HepG2 (cell line): ENCODE results near the gene WNT5B. TPM values are rescaled to one million over a fixed set of nuclear protein-coding genes. Genes with fewer than 3 reads are reported as not detected.

ENCODE experiments used
- ATAC-seq: fragments of 200-7000 bp; cut with Tn5 transposase; 3 replicates; pipeline ENCODE4 v1.9.1; 2020; ENCODE audit warnings: mild to moderate bottlenecking, moderate library complexity
- BruUV-seq: library from RNA; stranded (reverse); fragments of 400-500 nt; replicated peaks from 2 replicates; lab custom pipeline; 2021; lab: Mats Ljungman, UMichigan
- CTCF ChIA-PET: fragments of 300-600 bp; formaldehyde crosslinking; extraction: SDS; loops from one replicate; lab custom pipeline; 2021; ENCODE audit warnings: low total read pairs, inconsistent platforms, low intra/inter-chr PET ratio; lab: Yijun Ruan, JAX
- POLR2A ChIA-PET: fragments of 350-600 bp; sonication (Branson Sonifier 250); formaldehyde crosslinking; loops from one replicate; lab custom pipeline; 2020; ENCODE audit warnings: antibody characterized with exemption, inconsistent platforms; lab: Yijun Ruan, JAX
- DNase-seq: peaks from one replicate; pipeline ENCODE4 v3.0.0-alpha.2; 2015; ENCODE audit warnings: low spot score
- FAIRE-seq: peaks from 3 replicates; lab custom pipeline; 2011; peaks lifted over from hg19 to GRCh38; lab: Jason Lieb, UNC
- H2AFZ ChIP-seq: one replicate; pipeline ENCODE4 v1.6.1; 2011; ENCODE audit warnings: low read length, inconsistent platforms
- H3K27ac ChIP-seq: fragments of 300-600 bp; 3 replicates; pipeline ENCODE4 v1.8.0; 2011; ENCODE audit warnings: mixed run types, mild to moderate bottlenecking, mixed read lengths, low read length, inconsistent platforms; ENCODE audit not compliant: insufficient read depth; ENCODE audit errors: extremely low read length
- H3K27me3 ChIP-seq, 2 experiments: fragments of 200-600 bp in 1 of 2; 2 replicates in 1 of 2; 3 replicates in 1 of 2; pipeline versions ENCODE4 v1.6.0 to v1.8.0; 2011; ENCODE audit warnings: low read length in 2 of 2, mild to moderate bottlenecking in 2 of 2, moderate library complexity in 2 of 2, inconsistent platforms in 1 of 2; ENCODE audit not compliant: insufficient read depth in 2 of 2, control insufficient read depth in 1 of 2
- H3K36me3 ChIP-seq, 2 experiments: fragments of 200-600 bp in 1 of 2; replicated peaks in 1 of 2; 2 replicates in 1 of 2; 3 replicates in 1 of 2; pipeline versions ENCODE4 v1.5.1 to v1.8.0; 2011; ENCODE audit warnings: low read length in 2 of 2, inconsistent platforms in 1 of 2; ENCODE audit not compliant: insufficient read depth in 2 of 2, control insufficient read depth in 1 of 2
- H3K4me1 ChIP-seq: 2 replicates; pipeline ENCODE4 v1.5.1; 2012; ENCODE audit warnings: low read length, inconsistent platforms; ENCODE audit not compliant: insufficient read depth
- H3K4me2 ChIP-seq: 2 replicates; pipeline ENCODE4 v1.6.0; 2011; ENCODE audit warnings: low read depth, low read length, inconsistent platforms
- H3K4me3 ChIP-seq, 3 experiments: fragments of 200-600 bp in 1 of 3; sonication (generic), shearing (Covaris generic) in 1 of 3; replicated peaks in 1 of 3; 2 replicates each; pipeline ENCODE4 v1.5.1; 2011 to 2016; ENCODE audit warnings: low read length in 3 of 3, inconsistent platforms in 2 of 3, low read depth in 2 of 3, mild to moderate bottlenecking in 2 of 3, control low read depth in 1 of 3, mixed read lengths in 1 of 3; ENCODE audit not compliant: insufficient read depth in 1 of 3
- H3K79me2 ChIP-seq: one replicate; pipeline ENCODE4 v1.6.1; 2011; ENCODE audit warnings: low read length, inconsistent platforms; ENCODE audit not compliant: insufficient read depth
- H3K9ac ChIP-seq: 2 replicates; pipeline ENCODE4 v1.6.0; 2011; ENCODE audit warnings: mild to moderate bottlenecking, low read depth, low read length, inconsistent platforms; ENCODE audit not compliant: insufficient read depth
- H3K9me3 ChIP-seq: 2 replicates; pipeline ENCODE4 v1.5.1; 2012; ENCODE audit warnings: mild to moderate bottlenecking, low read length
- H4K20me1 ChIP-seq: 2 replicates; pipeline ENCODE4 v1.6.0; 2011; ENCODE audit warnings: inconsistent platforms, mild to moderate bottlenecking, low read length, moderate library complexity; ENCODE audit not compliant: insufficient read depth
- CEBPB ChIP-seq: IDR thresholded peaks from 2 replicates; pipeline ENCODE4 v1.6.1; 2011; ENCODE audit warnings: low read depth, low read length, improper control_type of control experiment, borderline replicate concordance
- CEBPG ChIP-seq: IDR thresholded peaks from 2 replicates; pipeline ENCODE4 v1.6.1; 2016
- IRF2 ChIP-seq: IDR thresholded peaks from 2 replicates; pipeline ENCODE4 v1.6.1; 2018; ENCODE audit warnings: missing genetic modification reagents, missing compliant biosample characterization
- RAD21 ChIP-seq: fragments of 450-650 bp; formaldehyde crosslinking; IDR thresholded peaks from 2 replicates; pipeline ENCODE4 v1.5.0; 2020; ENCODE audit warnings: mild to moderate bottlenecking
- SMC3 ChIP-seq: IDR thresholded peaks from 2 replicates; pipeline ENCODE4 v1.6.1; 2011; ENCODE audit warnings: low read length, improper control_type of control experiment
- STAG1 ChIP-seq: sonication (generic); formaldehyde crosslinking; IDR thresholded peaks from 2 replicates; pipeline ENCODE4 v1.4.0; 2020; ENCODE audit warnings: missing genetic modification reagents
- SYNCRIP ChIP-seq: fragments of 200-400 bp; formaldehyde crosslinking; IDR thresholded peaks from 2 replicates; pipeline ENCODE4 v1.6.1; 2018; ENCODE audit warnings: mild to moderate bottlenecking, low read depth, low read length; ENCODE audit not compliant: insufficient read depth
- XRCC5 ChIP-seq: fragments of 200-400 bp; formaldehyde crosslinking; optimal IDR thresholded peaks from 2 replicates; pipeline ENCODE3; 2017; ENCODE audit warnings: mild to moderate bottlenecking, low read length
- ZFY ChIP-seq: sonication (generic); formaldehyde crosslinking; IDR thresholded peaks from 2 replicates; pipeline ENCODE4 v1.4.0; 2020; ENCODE audit warnings: missing genetic modification reagents
- ZNF383 ChIP-seq: sonication (generic); formaldehyde crosslinking; IDR thresholded peaks from 2 replicates; pipeline ENCODE4 v1.4.0; 2020; ENCODE audit warnings: missing genetic modification reagents, mild to moderate bottlenecking, borderline replicate concordance
- WGBS: methylation state at CpG from one replicate; pipeline ENCODE4 v1.1.6; 2017; ENCODE audit warnings: low lambda C conversion rate; 5-methylcytosine and 5-hydroxymethylcytosine counted together
- in situ Hi-C: cut with HindIII; loops from 2 replicates; pipeline ENCODE4 v1.10.0; 2017; ENCODE audit warnings: low pct_unique_long_range_greater_than_20kb; ENCODE audit not compliant: extremely low pct_ligation_motif_present
- intact Hi-C: fragments of 100-400 bp; cut with micrococcal nuclease; formaldehyde crosslinking; loops from one replicate; pipeline ENCODE4 v1.10.0; 2022; ENCODE audit not compliant: unreplicated experiment
- polyA plus RNA-seq, 8 experiments: library from polyadenylated mRNA; depleted of rRNA in 3 of 8; stranded (reverse) in 7 of 8; unstranded in 1 of 8; fragments of >200 nt; fragmentation: Illumina TruSeq in 4 of 8; extraction: Trizol in 4 of 8; gene quantifications; 2 replicates each; pipeline versions ENCODE4 v1.2.1 to v1.2.3, GENCODE V29; 2011 to 2016; ENCODE audit warnings: low read depth in 4 of 8, missing spikeins in 1 of 8, mixed read lengths in 1 of 8; ENCODE audit not compliant: insufficient read depth in 1 of 8
- total RNA-seq, 5 experiments: library from RNA; depleted of rRNA; stranded (reverse); fragments of >200 nt; fragmentation: Illumina TruSeq; extraction: Trizol; gene quantifications; 2 replicates each; pipeline ENCODE4 v1.2.3, GENCODE V29; 2016; ENCODE audit warnings: low read depth in 1 of 5
- TF ChIP-seq, protein P1 (sequence below): fragments of 450-650 bp; IDR thresholded peaks from 2 replicates; pipeline ENCODE4 v1.6.1; 2016
- TF ChIP-seq, protein P2 (sequence below): sonication (generic); formaldehyde crosslinking; IDR thresholded peaks from 2 replicates; pipeline ENCODE4 v1.5.0; 2020; ENCODE audit warnings: mild to moderate bottlenecking, missing genetic modification reagents, moderate library complexity

WNT5B gene
- total and polyA plus RNA-seq, 2 of the 13 experiments (the other 11 are each of a cell fraction or from before 2014, with no cell fraction given), result 0.04 TPM; not detected in 1

DNA sequence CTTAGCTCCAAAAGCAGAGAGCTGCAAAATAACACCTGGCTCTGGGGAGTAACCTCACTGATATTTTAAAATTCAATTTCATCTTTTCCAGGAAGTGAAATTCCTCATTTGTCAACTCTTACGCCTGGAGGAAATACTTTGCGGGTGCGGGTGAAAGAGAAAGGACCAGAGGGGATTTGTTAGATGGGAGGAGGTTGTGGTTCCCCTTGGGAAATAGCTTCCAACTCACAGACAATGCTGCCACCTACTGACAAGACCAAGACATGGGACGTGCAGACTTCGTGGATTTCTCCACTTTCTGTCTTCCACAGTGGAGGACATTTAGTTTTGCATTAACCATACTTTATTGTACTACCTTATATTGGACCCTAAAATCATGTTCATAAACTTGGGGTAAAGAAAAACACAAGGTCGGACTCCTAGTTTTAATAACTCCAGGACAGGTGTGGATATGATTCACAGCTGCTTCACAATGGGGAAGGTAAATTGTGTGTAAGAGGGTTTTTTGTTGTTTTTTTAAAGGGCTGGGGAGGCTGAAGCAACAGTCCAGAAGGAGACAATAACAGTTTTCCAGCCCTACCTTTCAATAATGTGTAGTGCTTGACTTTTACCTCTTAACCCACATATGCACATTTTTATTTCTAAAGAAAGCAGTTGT lies 45.5 kb upstream of the WNT5B start:
- in situ Hi-C loops, result loop anchor here (25.0 kb wide), 1 partner anchor 1021 kb away; no protein-coding TSS in a partner anchor
- no peaks in the 10 kb centered on the region for H3K9me3 ChIP-seq
- CTCF ChIA-PET, result interaction anchor here (0.7 to 2.4 kb wide), 2 partner anchors 466 to 1007 kb away, joined by 3 to 32 read pairs; no protein-coding TSS in a partner anchor
- peaks cover 7 to 18% of the 10 kb centered on the region in 2 experiments; a peak in 3 of 5 replicates for H3K27me3 ChIP-seq
- H3K79me2 ChIP-seq, result no peaks in the 10 kb centered on the region
- DNase-seq (peak; percentile 72), ATAC-seq (peak; percentile 69), FAIRE-seq (peak; percentile 79)
- 0 out of 2 replicates have a peak, but pooled peaks have one; percentile 9 for TF ChIP-seq CEBPB
- TF ChIP-seq ZFY (CRISPR knock-in tag), result no peak
- TF ChIP-seq, protein P1, sequence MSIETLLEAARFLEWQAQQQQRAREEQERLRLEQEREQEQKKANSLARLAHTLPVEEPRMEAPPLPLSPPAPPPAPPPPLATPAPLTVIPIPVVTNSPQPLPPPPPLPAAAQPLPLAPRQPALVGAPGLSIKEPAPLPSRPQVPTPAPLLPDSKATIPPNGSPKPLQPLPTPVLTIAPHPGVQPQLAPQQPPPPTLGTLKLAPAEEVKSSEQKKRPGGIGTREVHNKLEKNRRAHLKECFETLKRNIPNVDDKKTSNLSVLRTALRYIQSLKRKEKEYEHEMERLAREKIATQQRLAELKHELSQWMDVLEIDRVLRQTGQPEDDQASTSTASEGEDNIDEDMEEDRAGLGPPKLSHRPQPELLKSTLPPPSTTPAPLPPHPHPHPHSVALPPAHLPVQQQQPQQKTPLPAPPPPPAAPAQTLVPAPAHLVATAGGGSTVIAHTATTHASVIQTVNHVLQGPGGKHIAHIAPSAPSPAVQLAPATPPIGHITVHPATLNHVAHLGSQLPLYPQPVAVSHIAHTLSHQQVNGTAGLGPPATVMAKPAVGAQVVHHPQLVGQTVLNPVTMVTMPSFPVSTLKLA, result no peak
- TF ChIP-seq, protein P2, sequence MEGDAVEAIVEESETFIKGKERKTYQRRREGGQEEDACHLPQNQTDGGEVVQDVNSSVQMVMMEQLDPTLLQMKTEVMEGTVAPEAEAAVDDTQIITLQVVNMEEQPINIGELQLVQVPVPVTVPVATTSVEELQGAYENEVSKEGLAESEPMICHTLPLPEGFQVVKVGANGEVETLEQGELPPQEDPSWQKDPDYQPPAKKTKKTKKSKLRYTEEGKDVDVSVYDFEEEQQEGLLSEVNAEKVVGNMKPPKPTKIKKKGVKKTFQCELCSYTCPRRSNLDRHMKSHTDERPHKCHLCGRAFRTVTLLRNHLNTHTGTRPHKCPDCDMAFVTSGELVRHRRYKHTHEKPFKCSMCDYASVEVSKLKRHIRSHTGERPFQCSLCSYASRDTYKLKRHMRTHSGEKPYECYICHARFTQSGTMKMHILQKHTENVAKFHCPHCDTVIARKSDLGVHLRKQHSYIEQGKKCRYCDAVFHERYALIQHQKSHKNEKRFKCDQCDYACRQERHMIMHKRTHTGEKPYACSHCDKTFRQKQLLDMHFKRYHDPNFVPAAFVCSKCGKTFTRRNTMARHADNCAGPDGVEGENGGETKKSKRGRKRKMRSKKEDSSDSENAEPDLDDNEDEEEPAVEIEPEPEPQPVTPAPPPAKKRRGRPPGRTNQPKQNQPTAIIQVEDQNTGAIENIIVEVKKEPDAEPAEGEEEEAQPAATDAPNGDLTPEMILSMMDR, result peak; percentile 91
- TF ChIP-seq ZNF383 (CRISPR knock-in tag), result no peak
- peak; percentile 83 for TF ChIP-seq SMC3
- TF ChIP-seq IRF2 (CRISPR knock-in tag), result 0 out of 2 replicates have a peak, but pooled peaks have one; percentile 45
- TF ChIP-seq CEBPG (CRISPR knock-in tag), result peak; percentile 63
- no peak for TF ChIP-seq SYNCRIP
- peak; percentile 95 for TF ChIP-seq STAG1 (CRISPR knock-in tag)
- TF ChIP-seq RAD21 (CRISPR knock-in tag), result peak; percentile 79
- TF ChIP-seq XRCC5, result peak; percentile 34
- H3K4me3 ChIP-seq, result no peak overlapping the region
- H4K20me1 ChIP-seq, result no peaks in the 10 kb centered on the region
- H3K4me2 ChIP-seq, result no peak overlapping the region
- POLR2A ChIA-PET, result interaction anchor here (1.1 kb wide), 1 partner anchor 466 kb away, joined by 4 read pairs; no protein-coding TSS in a partner anchor
- H3K9ac ChIP-seq, result no peak overlapping the region
- no TSS peak for BruUV-seq
- no peaks in the 10 kb centered on the region for H3K36me3 ChIP-seq
- no peak overlapping the region for H2AFZ ChIP-seq
- H3K4me1 ChIP-seq, result peaks cover 24% of the 10 kb centered on the region
- H3K27ac ChIP-seq, result no peak overlapping the region
- 4% methylated on average over 6 of the region's 6 CpGs for WGBS
- intact Hi-C loops, result loop anchor here (1.0 kb wide), 2 partner anchors 66 to 465 kb away; no protein-coding TSS in a partner anchor
